Natural killer cell (primary cell): ENCODE results near the gene OPHN1. TPM values are rescaled to one million over a fixed set of nuclear protein-coding genes. Genes with fewer than 3 reads are reported as not detected.

Experiments used
- ATAC-seq, 3 donors: fragments of 150-1000 bp in 2 of 3; fragments of 200-7000 bp in 1 of 3; cut with Tn5 transposase; 1 replicate in 1 of 3; 2 replicates in 2 of 3; pipeline ENCODE4 v1.10.0; 2021; ENCODE audit warnings: mild to moderate bottlenecking in 2 of 3, moderate library complexity in 2 of 3
- DNase-seq, 2 donors: peaks; one replicate each; pipeline versions ENCODE4 v3.0.0 to v3.0.0-alpha.2; 2013 to 2021; ENCODE audit warnings: mixed read lengths in 1 of 2
- H3K27ac ChIP-seq: one replicate; pipeline ENCODE4 v1.5.1; 2013; ENCODE audit warnings: mild to moderate bottlenecking, low read length
- H3K27me3 ChIP-seq: one replicate; pipeline ENCODE4 v1.6.1; 2013; ENCODE audit warnings: low read length; ENCODE audit not compliant: control insufficient read depth, insufficient read depth
- H3K36me3 ChIP-seq: one replicate; pipeline ENCODE4 v1.6.1; 2013; ENCODE audit warnings: low read length; ENCODE audit not compliant: control insufficient read depth, insufficient read depth
- H3K4me1 ChIP-seq: one replicate; pipeline ENCODE4 v1.6.1; 2013; ENCODE audit warnings: low read length; ENCODE audit not compliant: control insufficient read depth, insufficient read depth
- H3K4me3 ChIP-seq: one replicate; pipeline ENCODE4 v1.5.1; 2013; ENCODE audit warnings: low read length
- H3K9me3 ChIP-seq: one replicate; pipeline ENCODE4 v1.6.1; 2013; ENCODE audit warnings: low read length; ENCODE audit not compliant: control insufficient read depth, insufficient read depth
- H3K27ac Mint-ChIP-seq, 2 donors: one replicate each; pipeline ENCODE4 v1.8.0; 2022; ENCODE audit warnings: mild to moderate bottlenecking in 2 of 2, mixed read lengths in 2 of 2, moderate library complexity in 1 of 2
- H3K27me3 Mint-ChIP-seq, 2 donors: one replicate each; pipeline ENCODE4 v1.8.0; 2022; ENCODE audit warnings: low read depth in 2 of 2, mixed read lengths in 2 of 2
- H3K36me3 Mint-ChIP-seq: one replicate; pipeline ENCODE4 v1.8.0; 2022; ENCODE audit warnings: mixed read lengths
- H3K4me1 Mint-ChIP-seq, 2 donors: one replicate each; pipeline ENCODE4 v1.8.0; 2022; ENCODE audit warnings: mixed read lengths in 2 of 2
- H3K4me3 Mint-ChIP-seq: one replicate; pipeline ENCODE4 v1.8.0; 2022; ENCODE audit warnings: mild to moderate bottlenecking, moderate library complexity, mixed read lengths
- H3K9me3 Mint-ChIP-seq, 2 donors: one replicate each; pipeline ENCODE4 v1.8.0; 2022; ENCODE audit warnings: mixed read lengths in 2 of 2
- CTCF ChIP-seq: fragments of 200-600 bp; IDR thresholded peaks from one replicate; pipeline ENCODE4 v1.8.0; 2022; ENCODE audit warnings: antibody characterized with exemption
- WGBS: methylation state at CpG from one replicate; pipeline ENCODE4 v1.1.7; 2013; ENCODE audit warnings: missing lambda C conversion rate; ENCODE audit not compliant: insufficient coverage; 5-methylcytosine and 5-hydroxymethylcytosine counted together
- intact Hi-C: fragments of 100-400 bp; cut with micrococcal nuclease; formaldehyde crosslinking; loops from one replicate; pipeline ENCODE4 v1.14.2; 2022
- total RNA-seq, 4 donors: library from RNA; stranded (reverse); fragments of 120-200 nt in 1 of 4; gene quantifications; one replicate each; pipeline versions ENCODE4 v1.2.3 to v1.2.4, GENCODE V29; 2013 to 2022

Gene OPHN1
- total RNA-seq, 3 donors from 2014 or later (not counting 1 experiment from before 2014, with no cell fraction given), result 1.4 to 5.6 (median 3.7) TPM

DNA sequence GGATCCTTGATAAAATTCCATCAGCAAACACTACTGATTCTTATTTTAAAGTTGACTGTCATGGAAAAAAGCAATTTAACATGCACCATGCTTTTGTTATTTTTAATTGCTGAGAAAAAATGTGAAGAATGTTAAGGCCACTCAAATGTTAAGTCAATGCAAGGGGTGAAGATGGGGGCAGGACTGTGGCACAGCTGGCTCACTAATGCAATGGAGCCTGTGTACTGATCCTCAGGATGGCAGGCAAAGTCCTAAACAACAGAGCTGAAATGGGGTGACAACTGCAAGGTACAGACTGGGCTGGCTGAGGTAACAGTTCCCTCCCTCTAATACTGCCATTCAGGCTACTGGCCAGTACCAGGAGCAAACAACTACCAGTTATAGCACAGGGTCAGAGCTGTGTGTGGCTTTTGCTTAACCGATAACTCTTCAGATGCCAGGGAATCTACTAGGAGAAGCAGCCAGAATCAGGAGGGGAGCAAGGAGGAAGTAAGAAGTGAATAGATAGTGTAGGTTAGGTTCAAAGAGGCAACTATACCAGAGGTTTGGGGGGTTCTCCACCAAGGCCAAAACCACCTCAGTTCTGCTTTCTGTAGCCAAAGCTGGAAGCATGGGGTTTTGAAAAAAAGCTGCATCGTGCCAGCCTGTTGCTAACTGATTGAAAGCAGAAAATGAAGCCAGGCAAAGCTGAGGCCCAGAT lies 372.6 kb downstream of the OPHN1 start:
- WGBS, result 15% methylated on average over 2 of the region's 2 CpGs
- TF ChIP-seq CTCF, result no peak

DNA sequence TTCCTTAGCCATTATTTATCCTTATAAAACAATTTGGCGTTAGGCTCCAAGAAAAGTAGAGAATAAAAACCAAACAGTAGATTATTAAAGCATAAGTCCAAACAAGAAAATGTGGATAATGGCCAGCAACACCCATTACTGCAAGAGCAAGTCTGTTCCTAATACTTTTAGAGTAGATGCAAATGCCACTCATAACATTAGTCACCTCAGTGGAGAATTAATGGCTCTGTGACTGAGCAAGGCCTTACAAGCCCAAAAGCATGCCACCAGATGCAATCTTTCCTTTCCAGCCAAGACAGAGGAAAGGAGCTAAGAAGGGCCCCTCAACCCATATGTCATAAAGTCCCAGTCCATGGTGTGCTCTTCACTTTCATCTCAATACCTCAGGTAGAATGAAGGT lies 373.8 kb downstream of the OPHN1 start:
- Mint-ChIP-seq H3K4me3 (no peak overlapping the region), H3K4me1 (no peaks in the 10 kb centered on the region), H3K36me3 (no peaks in the 10 kb centered on the region), H3K9me3 (no peaks in the 10 kb centered on the region), H3K27ac (no peak overlapping the region), H3K27me3 (no peaks in the 10 kb centered on the region)
- intact Hi-C loops, result no loop called here
- DNase-seq (no peak), ATAC-seq (no peak)
- WGBS, result no CpG with 5 or more reads among the region's 1 CpG
- Histone ChIP-seq H3K27me3 (no peaks in the 10 kb centered on the region), H3K4me1 (no peaks in the 10 kb centered on the region), H3K36me3 (no peaks in the 10 kb centered on the region), H3K27ac (no peak overlapping the region), H3K4me3 (no peak overlapping the region), H3K9me3 (no peaks in the 10 kb centered on the region)
- no peak for TF ChIP-seq CTCF

More for the DNA sequence above, 372.6 kb downstream of the OPHN1 start:
- DNase-seq (no peak), ATAC-seq (no peak)
- Mint-ChIP-seq H3K4me3 (no peak overlapping the region), H3K9me3 (no peaks in the 10 kb centered on the region), H3K4me1 (no peaks in the 10 kb centered on the region), H3K27me3 (no peaks in the 10 kb centered on the region), H3K27ac (no peak overlapping the region), H3K36me3 (no peaks in the 10 kb centered on the region)
- Histone ChIP-seq H3K9me3 (no peaks in the 10 kb centered on the region), H3K27me3 (no peaks in the 10 kb centered on the region), H3K4me3 (no peak overlapping the region), H3K4me1 (no peaks in the 10 kb centered on the region), H3K36me3 (no peaks in the 10 kb centered on the region), H3K27ac (no peak overlapping the region)
- intact Hi-C loops, result no loop called here

DNA sequence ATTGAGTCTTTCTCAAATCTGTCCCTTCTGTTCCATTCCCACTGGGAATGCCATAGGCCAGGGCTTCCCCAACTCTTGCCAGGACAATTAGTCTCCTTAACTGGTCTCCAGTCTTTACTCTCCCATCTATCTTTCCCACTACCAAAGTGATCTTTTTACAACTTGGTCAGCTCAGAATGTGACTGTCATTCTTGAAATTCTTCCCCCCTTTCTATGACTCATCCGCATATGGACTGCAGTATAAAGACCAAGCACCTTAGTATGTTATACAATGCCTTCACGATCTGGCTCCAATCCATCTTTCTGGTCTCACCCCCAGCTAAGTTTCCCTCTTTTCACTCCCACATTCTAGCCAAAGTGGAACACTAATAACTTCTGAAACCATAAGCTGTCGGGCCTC lies 383.8 kb downstream of the OPHN1 start:
- no peak for TF ChIP-seq CTCF

GRCh38 chrX:68048774-68049173 lies 384.5 kb downstream of the OPHN1 start:
- H3K4me1 ChIP-seq, result no peaks in the 10 kb centered on the region
- no peaks in the 10 kb centered on the region for H3K36me3 ChIP-seq
- Mint-ChIP-seq H3K4me3 (no peak overlapping the region), H3K4me1 (no peaks in the 10 kb centered on the region), H3K9me3 (no peaks in the 10 kb centered on the region), H3K27ac (no peak overlapping the region), H3K36me3 (no peaks in the 10 kb centered on the region), H3K27me3 (peaks cover 0 to 3% of the 10 kb centered on the region in 2 donors)
- no peak for ATAC-seq
- no peak overlapping the region for H3K4me3 ChIP-seq
- no peak for TF ChIP-seq CTCF
- WGBS, result 70% methylated on average over 1 of the region's 1 CpG
- H3K27ac ChIP-seq, result no peak overlapping the region
- no peaks in the 10 kb centered on the region for H3K9me3 ChIP-seq
- H3K27me3 ChIP-seq, result no peaks in the 10 kb centered on the region
- intact Hi-C loops, result no loop called here
- no peak for DNase-seq

More for the DNA sequence above, 383.8 kb downstream of the OPHN1 start:
- Mint-ChIP-seq H3K27me3 (peaks cover 0 to 3% of the 10 kb centered on the region in 2 donors), H3K9me3 (no peaks in the 10 kb centered on the region), H3K36me3 (no peaks in the 10 kb centered on the region), H3K4me1 (no peaks in the 10 kb centered on the region), H3K4me3 (no peak overlapping the region), H3K27ac (no peak overlapping the region)
- no peaks in the 10 kb centered on the region for H3K36me3 ChIP-seq
- 100% methylated on average over 2 of the region's 3 CpGs for WGBS
- ATAC-seq, result no peak
- H3K27ac ChIP-seq, result no peak overlapping the region
- intact Hi-C loops, result no loop called here
- DNase-seq, result no peak
- H3K4me1 ChIP-seq, result no peaks in the 10 kb centered on the region
- H3K4me3 ChIP-seq, result no peak overlapping the region
- H3K27me3 ChIP-seq, result no peaks in the 10 kb centered on the region
- no peaks in the 10 kb centered on the region for H3K9me3 ChIP-seq
